AG09319 (cell line): ENCODE data around the gene ADM.

Experiments
- DNase-seq: peaks from one replicate; pipeline ENCODE4 v3.0.0-alpha.2; 2010; ENCODE audit warnings: low read depth; ENCODE audit errors: extremely low read depth
- TF ChIP-seq, protein P1 (sequence below): IDR thresholded peaks from 2 replicates; pipeline ENCODE4 v1.5.1; 2011; ENCODE audit warnings: low read depth, mild to moderate bottlenecking, inconsistent platforms, low read length, moderate library complexity

The ADM gene

DNA sequence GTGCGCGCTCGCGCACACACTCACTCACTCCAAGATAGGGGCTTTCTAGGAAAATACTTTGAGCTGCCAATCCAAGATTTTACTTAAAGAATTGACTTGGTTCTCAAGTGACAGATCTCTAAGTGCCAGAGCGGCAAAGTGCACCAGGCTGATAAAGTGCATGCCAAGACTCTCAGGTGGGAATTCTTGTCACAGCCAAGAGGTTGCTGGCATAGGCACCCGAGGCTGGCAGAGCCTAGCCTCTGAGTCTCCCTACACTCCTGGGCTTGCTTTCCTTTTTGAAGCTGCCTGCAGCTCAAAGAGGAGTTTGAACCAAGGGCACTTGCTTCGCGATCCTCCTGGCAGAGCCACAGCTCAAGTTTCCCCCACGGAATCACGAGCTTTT lies 2.5 kb upstream of the ADM start:
- TF ChIP-seq, protein P1, sequence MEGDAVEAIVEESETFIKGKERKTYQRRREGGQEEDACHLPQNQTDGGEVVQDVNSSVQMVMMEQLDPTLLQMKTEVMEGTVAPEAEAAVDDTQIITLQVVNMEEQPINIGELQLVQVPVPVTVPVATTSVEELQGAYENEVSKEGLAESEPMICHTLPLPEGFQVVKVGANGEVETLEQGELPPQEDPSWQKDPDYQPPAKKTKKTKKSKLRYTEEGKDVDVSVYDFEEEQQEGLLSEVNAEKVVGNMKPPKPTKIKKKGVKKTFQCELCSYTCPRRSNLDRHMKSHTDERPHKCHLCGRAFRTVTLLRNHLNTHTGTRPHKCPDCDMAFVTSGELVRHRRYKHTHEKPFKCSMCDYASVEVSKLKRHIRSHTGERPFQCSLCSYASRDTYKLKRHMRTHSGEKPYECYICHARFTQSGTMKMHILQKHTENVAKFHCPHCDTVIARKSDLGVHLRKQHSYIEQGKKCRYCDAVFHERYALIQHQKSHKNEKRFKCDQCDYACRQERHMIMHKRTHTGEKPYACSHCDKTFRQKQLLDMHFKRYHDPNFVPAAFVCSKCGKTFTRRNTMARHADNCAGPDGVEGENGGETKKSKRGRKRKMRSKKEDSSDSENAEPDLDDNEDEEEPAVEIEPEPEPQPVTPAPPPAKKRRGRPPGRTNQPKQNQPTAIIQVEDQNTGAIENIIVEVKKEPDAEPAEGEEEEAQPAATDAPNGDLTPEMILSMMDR, result no peak

DNA sequence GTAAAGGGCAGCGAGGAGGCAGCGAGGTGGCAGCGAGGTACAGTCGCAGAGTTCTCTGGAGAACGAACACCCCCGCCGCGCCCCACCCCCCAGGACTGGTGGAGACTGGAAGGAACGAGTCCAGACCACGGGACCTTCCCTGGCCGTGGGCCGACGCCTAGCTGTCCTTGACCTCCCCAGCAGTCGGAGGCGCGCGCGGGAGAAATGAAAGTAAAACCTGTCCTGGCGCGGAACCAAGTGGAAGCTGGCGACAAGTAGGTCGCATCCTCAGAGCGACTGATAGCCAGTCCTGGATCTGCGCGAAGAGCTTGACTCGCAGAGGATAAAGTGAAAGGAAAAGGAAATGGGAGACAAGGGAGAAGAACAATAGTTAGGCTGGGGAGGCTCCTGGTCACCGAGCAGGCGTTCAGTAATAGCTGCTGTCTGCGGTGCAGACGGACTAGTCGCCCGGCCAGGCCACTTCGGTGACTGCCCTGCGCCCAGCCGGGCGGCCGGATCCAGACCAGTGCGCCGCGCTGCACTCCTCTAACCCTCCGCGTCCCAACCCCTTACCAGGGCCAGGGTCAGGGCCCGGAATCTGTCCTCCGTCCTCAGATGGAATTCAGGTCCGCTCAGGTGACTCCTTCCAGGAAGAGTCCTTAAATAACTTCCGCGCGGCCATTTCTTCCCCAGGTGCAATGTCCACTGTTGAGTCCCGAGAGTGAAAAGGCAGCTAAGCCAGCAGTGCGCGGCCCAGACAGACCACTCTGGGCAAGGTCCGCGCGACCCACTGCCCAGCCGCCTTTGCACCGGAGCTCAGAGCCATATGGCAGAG lies 1.9 kb upstream of the ADM start:
- TF ChIP-seq, protein P1, result no peak
- DNase-seq, result no peak

More for the DNA sequence above, 2.5 kb upstream of the ADM start:
- DNase-seq, result no peak

DNA sequence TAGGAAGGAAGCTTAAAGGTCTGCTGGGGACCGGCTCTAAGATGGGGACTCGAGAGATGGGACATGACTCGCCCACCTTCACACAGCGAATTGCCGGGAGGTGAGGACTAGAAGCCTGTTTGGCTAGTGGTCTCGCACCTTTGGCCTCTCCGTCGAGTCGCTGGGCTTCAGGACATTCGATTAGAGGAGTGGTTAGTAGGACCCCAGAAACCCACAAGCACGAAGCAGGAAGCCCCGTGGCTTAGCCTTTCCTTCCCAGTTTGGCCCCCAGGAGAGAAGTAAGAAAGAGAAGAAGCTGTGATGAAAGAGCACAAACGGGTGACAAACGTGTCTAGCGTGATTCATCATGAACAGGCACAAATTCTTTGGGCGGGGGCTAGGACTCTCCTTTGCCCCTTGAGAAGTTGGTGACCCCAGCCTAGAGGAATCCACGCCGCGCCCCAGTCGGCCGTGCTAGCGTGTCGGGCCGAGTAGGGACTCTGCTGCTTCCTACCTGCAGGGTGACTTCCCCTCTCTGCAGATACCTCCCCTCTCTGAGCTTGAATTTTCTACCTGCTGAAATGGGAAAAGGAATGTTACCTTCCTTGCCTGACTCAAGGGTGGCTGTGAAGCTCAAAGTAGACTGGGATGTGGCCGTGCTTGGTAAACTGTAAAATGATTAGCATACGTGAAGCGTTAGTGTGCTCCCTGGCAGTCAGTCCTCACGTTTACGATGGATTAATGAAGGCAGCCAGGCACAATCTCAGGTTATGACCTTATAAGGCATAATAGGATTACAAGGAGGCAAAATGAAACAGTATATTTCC lies 1.1 kb upstream of the ADM start:
- no peak for DNase-seq
- TF ChIP-seq, protein P1, result no peak

DNA sequence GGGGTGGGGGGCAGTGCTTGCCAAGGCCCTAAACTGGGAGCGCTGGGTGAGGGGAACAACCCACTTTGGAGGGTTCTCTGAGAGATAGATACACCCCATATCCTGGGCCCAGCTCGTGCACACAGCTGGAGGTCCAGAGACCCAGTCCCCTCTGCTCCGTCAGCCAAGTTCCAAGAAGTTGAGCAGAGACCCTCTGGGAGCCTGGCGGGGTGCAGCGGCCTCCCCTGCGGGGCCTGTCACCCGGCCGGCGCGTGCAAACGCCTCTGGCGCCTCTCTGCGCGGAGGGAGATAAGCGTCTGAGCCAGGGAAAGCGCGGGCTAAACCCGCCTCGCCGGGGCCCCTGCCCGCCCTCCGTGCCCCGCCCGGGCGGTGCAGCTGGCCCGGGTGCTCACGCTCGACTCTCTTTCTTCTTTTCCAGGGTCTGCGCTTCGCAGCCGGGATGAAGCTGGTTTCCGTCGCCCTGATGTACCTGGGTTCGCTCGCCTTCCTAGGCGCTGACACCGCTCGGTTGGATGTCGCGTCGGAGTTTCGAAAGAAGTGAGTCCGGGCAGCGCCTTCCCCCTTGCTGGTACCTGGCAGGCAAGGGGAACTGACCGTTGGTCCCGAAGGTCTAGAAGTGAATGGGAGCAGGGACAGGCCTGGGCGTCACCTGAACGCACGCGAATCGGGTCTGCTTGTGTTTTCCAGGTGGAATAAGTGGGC lies 540 bp downstream of the ADM start:
- TF ChIP-seq, protein P1, result no peak
- DNase-seq, result no peak

DNA sequence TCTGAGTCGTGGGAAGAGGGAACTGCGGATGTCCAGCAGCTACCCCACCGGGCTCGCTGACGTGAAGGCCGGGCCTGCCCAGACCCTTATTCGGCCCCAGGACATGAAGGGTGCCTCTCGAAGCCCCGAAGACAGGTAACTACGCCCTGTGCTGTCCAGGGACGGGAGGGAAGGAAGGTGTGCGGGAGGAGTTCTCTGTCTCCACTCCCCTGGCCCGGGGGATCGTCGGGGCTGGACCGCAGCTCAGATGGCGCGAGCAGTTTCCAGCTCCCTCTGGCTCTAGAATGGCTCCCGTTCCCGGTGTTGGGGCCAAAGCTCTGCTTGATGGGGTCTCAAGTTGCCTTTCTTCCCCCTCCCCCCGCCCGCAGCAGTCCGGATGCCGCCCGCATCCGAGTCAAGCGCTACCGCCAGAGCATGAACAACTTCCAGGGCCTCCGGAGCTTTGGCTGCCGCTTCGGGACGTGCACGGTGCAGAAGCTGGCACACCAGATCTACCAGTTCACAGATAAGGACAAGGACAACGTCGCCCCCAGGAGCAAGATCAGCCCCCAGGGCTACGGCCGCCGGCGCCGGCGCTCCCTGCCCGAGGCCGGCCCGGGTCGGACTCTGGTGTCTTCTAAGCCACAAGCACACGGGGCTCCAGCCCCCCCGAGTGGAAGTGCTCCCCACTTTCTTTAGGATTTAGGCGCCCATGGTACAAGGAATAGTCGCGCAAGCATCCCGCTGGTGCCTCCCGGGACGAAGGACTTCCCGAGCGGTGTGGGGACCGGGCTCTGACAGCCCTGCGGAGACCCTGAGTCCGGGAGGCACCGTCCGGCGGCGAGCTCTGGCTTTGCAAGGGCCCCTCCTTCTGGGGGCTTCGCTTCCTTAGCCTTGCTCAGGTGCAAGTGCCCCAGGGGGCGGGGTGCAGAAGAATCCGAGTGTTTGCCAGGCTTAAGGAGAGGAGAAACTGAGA lies 1.4 kb downstream of the ADM start:
- no peak for DNase-seq
- TF ChIP-seq, protein P1, result no peak

DNA sequence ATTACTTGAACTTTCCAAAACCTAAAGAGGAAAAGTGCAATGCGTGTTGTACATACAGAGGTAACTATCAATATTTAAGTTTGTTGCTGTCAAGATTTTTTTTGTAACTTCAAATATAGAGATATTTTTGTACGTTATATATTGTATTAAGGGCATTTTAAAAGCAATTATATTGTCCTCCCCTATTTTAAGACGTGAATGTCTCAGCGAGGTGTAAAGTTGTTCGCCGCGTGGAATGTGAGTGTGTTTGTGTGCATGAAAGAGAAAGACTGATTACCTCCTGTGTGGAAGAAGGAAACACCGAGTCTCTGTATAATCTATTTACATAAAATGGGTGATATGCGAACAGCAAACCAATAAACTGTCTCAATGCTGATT lies 2.1 kb downstream of the ADM start:
- TF ChIP-seq, protein P1, result no peak
- no peak for DNase-seq
